Peyer's patch (tissue), 4 donors: Measurements from ENCODE around the gene RAVER1.

Experiments used
- CTCF ChIP-seq, 6 experiments: fragments of 450-650 bp in 4 of 6; fragments of 200-600 bp in 2 of 6; sonication (generic) in 1 of 6; IDR thresholded peaks; one replicate each; pipeline ENCODE4 v1.5.1; 2017 to 2019; ENCODE audit warnings: antibody characterized with exemption in 6 of 6, mild to moderate bottlenecking in 3 of 6, moderate library complexity in 1 of 6
- POLR2A ChIP-seq, 2 donors: fragments of 450-650 bp; IDR thresholded peaks; one replicate each; pipeline ENCODE4 v1.5.1; 2017; ENCODE audit warnings: antibody characterized with exemption in 2 of 2, mild to moderate bottlenecking in 2 of 2, moderate library complexity in 2 of 2

- TF ChIP-seq CTCF (IDR thresholded peaks at IDR 0.05) (no peak), POLR2A (IDR thresholded peaks at IDR 0.05) (no peak)
Observed at GRCh38 chr19:10286803-10287737, 46.3 kb downstream of the RAVER1 start, which contains the start of gene ICAM4.
